Measurements from ENCODE around the gene PPP1R10.

DNA sequence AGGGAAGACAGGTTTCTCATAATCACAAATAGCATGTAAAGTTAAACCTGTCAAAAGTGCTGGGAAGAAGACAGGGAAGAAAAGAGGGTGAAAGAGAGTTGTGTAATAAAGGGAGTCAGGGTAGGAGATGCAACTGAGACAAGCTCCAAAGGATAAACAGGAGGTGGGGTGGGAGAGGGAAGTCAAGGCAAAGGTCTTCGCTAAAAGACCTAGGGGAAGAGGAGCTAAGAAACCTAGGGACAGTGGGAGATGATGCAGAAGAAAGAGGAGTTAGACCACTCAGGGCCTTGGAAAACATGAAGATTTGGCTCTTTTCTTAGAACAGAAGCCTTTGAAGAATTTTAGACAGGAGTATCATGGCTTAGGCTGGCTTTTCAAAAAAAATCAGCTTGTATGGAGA, 52.9 kb downstream of the PPP1R10 start:
- TF ChIP-seq, protein P1, sequence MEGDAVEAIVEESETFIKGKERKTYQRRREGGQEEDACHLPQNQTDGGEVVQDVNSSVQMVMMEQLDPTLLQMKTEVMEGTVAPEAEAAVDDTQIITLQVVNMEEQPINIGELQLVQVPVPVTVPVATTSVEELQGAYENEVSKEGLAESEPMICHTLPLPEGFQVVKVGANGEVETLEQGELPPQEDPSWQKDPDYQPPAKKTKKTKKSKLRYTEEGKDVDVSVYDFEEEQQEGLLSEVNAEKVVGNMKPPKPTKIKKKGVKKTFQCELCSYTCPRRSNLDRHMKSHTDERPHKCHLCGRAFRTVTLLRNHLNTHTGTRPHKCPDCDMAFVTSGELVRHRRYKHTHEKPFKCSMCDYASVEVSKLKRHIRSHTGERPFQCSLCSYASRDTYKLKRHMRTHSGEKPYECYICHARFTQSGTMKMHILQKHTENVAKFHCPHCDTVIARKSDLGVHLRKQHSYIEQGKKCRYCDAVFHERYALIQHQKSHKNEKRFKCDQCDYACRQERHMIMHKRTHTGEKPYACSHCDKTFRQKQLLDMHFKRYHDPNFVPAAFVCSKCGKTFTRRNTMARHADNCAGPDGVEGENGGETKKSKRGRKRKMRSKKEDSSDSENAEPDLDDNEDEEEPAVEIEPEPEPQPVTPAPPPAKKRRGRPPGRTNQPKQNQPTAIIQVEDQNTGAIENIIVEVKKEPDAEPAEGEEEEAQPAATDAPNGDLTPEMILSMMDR (IDR thresholded peaks at IDR 0.05), result no peak
- TF ChIP-seq EZH2 (IDR thresholded peaks at IDR 0.05), result no peak
- no peak for TF ChIP-seq EZH2phosphoT487 (IDR thresholded peaks at IDR 0.05)
